Hematopoietic multipotent progenitor cell treated with erythropoietin and hydrocortisone succinate and interleukin-3 and kit ligand, for 15 days (in vitro differentiated cells): Measurements from ENCODE around the gene SLC22A15.
A peak's percentile ranks its signal among the peaks of the same experiment; 100 is the strongest.
"Not testable (repeated sequence)": the region's sequence is repeated elsewhere in the genome, so short reads cannot be mapped to it uniquely, and the experiment has no call there.

Experiments used
- DNase-seq: peaks from one replicate; pipeline ENCODE4 v3.0.0-alpha.2; 2015; ENCODE audit warnings: low spot score

Gene SLC22A15

DNA sequence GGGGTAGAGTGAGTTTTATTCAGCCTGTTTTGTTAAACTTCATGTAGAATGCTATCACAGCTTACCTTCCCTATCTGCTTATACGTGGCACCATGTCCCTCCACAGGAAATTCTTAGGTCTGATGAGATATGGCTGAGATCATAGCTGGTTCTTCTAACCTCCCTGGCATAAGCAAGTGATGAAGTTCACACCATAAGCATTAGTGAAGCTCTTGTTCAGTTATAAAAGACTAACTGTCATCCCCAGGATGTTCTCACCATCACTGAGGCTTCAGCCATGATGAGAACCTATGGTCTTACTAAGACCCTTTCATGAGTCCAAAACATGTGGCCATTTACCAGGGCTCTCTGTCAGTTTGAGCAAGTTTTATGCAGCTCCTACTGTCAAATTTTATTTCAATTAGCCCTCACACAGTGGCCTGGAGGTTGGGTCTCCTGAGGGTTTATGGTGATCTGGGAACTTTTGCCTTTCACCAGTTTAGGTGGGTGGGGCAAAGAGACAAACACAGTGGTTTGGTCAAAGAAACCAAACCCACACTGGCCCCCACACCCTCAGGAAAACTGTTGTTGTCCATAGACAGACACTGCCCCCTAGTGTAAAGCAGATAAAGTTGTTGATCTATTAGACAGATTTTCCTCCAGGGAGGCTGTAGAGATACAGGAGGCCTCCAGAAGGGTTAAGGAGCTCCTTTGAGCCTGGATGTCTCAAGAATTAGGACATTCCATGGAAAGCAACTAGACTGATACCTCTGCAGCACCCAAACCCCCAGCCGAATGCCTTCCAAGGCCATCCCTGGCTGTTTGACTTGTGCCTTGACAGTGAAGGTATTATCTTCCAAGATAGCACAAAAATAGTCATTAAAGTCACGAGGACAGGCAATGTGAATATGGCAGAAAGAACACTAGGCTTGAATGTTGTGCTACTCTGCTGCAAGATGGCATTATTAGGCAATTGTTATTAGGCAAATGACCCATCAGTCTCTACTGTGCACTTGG lies 5.0 kb downstream of the SLC22A15 start:
- peak; percentile 18 for DNase-seq

- DNase-seq = no peak
Observed at GRCh38 chr1:115982400-115982799, 6.1 kb downstream of the SLC22A15 start.

GRCh38 chr1:115983584-115983983 lies 7.3 kb downstream of the SLC22A15 start:
- no peak for DNase-seq

GRCh38 chr1:115987623-115988022 lies 11.3 kb downstream of the SLC22A15 start:
- DNase-seq = no peak

GRCh38 chr1:115988953-115989352 lies 12.6 kb downstream of the SLC22A15 start:
- no peak for DNase-seq

- DNase-seq = no peak
Observed at GRCh38 chr1:115989699-115990098, 13.4 kb downstream of the SLC22A15 start.

- DNase-seq = no peak
Observed at GRCh38 chr1:115991909-115992308, 15.6 kb downstream of the SLC22A15 start.

- not testable (repeated sequence) for DNase-seq
Observed at GRCh38 chr1:115997921-115998320, 21.6 kb downstream of the SLC22A15 start.

DNA sequence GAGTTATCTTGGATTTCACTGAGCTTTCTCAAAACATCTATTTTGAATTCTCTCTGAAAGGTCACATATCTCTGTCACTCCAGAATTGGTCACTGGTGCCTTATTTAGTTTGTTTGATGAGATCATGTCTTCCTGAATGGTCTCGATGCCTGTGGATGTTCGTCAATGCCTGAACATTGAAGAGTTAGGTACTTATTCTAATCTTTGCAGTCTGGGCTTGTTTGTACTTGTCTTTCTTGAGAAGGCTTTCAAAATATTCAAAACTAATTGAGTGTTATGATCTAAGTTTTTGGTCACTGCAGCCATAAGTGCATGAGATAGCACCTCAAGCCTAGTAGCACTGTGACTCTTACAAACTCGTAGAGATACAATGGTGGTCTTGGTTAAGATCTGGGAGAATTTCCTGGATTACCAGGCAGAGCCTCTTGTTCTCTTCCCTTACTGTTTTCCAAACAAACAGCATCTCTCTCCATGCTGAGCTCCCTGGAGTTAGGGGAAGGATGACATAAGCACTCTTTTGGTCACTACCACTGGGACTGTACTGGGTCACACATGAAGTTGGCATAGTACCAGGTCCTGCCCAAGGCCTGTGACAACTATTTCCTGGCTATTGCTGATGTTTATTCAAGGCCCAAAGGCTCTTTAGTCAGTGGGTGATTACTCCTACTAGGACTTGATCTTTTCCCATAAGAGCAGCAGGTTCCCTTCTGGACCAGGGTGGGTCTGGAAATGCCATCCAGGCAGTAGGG lies 25.6 kb downstream of the SLC22A15 start:
- DNase-seq = no peak

DNA sequence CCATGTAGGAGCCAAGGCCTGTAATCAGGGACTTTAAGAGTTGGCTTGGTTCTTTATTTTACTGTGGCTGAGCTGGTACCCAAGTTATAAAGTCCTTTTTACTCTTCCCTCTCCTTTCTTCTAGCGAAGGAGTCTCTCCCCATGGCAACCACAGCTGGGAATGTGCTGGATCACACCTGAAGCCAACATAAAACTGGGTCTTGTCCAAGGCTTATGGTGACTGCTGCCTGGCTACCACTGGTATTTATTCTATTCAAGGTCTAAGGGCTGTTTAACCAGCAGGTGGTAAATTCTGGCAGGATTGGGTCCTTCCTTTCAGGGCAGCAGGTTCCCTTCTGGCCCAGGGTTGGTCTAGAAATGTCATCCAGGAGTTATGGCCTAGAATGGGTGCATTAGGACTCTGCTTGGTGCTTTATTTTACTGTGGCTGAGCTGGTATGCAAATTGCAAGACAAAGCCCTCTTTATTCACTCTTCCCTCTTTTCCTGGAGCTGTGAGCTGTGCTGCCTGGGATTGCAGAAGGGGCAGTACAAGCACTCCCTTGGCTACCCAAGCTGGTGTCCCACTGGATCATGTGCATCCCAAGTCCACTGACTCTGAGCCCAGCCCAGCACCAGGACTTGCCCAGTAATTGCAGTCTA lies 26.6 kb downstream of the SLC22A15 start:
- DNase-seq = no peak

GRCh38 chr1:116003823-116004222 lies 27.5 kb downstream of the SLC22A15 start:
- no peak for DNase-seq

- no peak for DNase-seq
Observed at GRCh38 chr1:116006486-116006964, 30.2 kb downstream of the SLC22A15 start.

DNA sequence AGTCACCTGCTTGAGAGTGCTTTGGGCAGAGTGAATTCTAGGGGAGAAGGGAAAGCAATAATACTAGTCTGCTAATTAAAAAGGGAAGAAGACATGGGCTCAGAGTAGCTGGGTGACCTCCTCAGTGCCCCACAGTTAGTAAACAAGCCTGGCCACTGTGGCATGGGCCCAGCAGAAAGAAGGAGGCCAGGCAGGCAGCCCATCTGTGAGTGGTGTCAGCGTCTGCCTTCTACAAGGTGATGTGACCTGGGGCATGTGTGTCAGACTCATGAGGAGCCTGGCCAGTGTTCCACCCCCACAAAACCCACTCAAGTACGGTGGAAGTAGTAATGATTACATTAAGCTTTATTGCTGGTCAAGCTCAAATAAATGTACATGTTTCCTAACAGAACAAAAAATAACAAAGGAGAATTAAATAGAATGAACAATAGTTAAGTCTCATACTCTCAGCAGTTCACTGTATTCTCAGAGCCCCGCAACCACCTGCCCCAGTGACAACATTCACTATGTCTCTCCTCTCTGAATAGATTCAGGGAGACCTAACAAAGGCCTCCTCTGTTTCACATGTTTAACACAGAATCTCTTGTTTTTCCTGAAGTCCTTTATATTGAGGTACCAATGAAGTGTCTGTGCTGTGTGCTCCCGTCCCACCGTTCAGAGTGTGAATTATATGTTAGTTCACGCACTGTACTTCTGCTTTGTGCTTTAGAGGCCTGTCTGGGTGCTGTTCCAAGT lies 32.5 kb downstream of the SLC22A15 start:
- no peak for DNase-seq

DNA sequence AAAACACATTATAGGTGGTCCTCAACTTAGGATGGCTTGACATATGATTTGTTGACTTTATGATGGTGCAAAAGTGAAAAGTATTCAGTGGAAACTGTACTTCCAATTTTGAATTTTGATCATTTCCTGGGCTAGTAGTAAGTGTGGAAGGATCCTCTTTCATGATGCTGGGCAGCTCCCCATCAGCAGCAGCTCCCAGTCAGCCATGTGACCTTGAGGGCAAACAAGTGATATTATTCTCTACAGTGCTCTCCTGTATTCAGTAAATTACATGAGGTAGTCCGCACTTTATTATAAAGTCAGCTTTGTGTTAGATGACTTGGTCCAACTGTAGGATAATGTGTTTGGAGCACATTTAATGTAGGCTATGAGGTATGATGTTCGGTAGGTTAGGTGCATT lies 36.4 kb downstream of the SLC22A15 start:
- no peak for DNase-seq

DNA sequence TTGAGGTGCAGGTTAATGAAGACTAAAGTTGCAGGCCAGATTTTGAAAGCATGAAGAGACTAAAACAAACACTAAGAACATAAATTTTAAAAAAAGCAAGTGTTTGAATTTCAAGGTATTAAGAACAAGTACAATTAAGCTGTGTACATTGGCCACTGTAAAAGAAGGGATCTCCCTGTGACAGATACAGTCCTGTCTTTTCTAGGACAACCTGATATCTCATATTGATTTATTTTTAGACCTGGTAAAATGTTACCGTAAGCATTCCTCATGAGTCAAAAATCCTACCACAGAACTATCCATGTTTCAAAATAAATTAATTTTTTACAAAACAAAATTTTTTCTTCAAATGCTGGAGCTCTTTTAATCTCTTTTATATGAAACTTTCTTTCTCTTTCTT lies 39.4 kb downstream of the SLC22A15 start:
- no peak for DNase-seq

DNA sequence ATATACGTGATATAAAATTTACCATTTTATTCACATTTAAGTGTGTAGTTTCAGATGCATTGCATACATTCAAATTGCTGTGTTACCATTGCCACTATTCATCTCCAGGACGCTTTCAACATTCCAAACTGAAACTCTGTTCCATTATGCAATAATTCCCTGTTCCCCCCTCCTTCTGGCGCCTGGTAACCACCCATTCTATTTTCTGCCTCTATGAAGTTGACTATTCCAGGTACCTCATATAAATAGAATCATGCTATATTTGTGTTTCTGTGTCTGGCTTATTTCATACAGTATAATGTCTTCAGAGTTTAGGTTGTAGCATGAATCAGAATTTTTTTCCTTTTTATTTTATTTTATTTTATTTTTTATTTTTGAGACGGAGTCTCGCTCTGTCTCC lies 41.7 kb downstream of the SLC22A15 start:
- DNase-seq = no peak

- no peak for DNase-seq
Observed at GRCh38 chr1:116019653-116020253, 43.4 kb downstream of the SLC22A15 start.

DNA sequence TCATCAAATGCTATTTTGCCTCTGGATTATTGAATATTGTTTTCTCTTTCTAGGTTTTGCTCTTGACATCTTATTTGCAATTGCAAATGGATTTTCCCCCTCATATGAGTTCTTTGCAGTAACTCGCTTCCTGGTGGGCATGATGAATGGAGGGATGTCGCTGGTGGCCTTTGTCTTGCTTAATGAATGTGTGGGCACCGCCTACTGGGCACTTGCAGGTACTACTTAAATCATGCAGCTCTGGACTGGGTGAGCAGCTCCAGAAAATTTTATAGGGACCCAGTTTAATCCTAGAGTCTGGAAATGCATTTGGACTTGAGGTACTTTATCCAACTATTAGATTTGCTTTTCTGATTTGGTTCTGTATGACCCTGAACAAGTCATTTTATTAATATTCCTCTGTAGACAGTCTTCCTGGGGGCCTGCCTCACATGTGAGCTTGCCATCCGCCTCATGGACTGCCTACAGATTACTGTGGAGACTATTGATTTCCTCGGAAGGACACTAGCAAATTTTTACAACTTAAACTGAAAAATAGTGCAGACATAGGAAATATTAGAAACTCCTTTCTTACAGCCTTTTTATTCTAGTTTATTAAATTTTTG lies 44.5 kb downstream of the SLC22A15 start:
- peak; percentile 49 for DNase-seq

- DNase-seq = no peak
Observed at GRCh38 chr1:116024626-116025025, 48.3 kb downstream of the SLC22A15 start.

GRCh38 chr1:116026631-116027030 lies 50.3 kb downstream of the SLC22A15 start:
- no peak for DNase-seq

GRCh38 chr1:116031302-116031835 lies 55.1 kb downstream of the SLC22A15 start:
- no peak for DNase-seq
